Lower leg skin (tissue), 4 donors: ENCODE data around the gene NLK. TPM values are rescaled to one million over a fixed set of nuclear protein-coding genes. Genes with fewer than 3 reads are reported as not detected.

Source experiments
- DNase-seq, 2 donors: peaks; one replicate each; pipeline ENCODE4 v3.0.0-alpha.2; 2019; ENCODE audit warnings: low spot score in 2 of 2
- H3K4me3 ChIP-seq: fragments of 200-600 bp; sonication (generic); 2 replicates; pipeline ENCODE4 v1.5.1; 2017; ENCODE audit warnings: mild to moderate bottlenecking, low read depth; ENCODE audit not compliant: poor library complexity, severe bottlenecking
- POLR2A ChIP-seq, 2 donors: fragments of 450-650 bp; IDR thresholded peaks; one replicate each; pipeline ENCODE4 v1.6.1; 2016 to 2017; ENCODE audit warnings: antibody characterized with exemption in 2 of 2, mild to moderate bottlenecking in 1 of 2, moderate library complexity in 1 of 2
- WGBS, 2 donors: methylation state at CpG; one replicate each; pipeline ENCODE4 v1.1.5; 2018; 5-methylcytosine and 5-hydroxymethylcytosine counted together
- intact Hi-C: fragments of 100-400 bp; cut with DNase I; formaldehyde crosslinking; loops from one replicate; pipeline ENCODE4 v1.15.0; 2023; ENCODE audit warnings: low total_unique reads
- total RNA-seq, 4 donors: library from RNA; depleted of rRNA; stranded (reverse); fragments of >200 nt; gene quantifications; one replicate each; pipeline ENCODE4 v1.1.0, GENCODE V29; 2016
- TF ChIP-seq, protein P1 (sequence below), 3 donors: fragments of 450-650 bp; IDR thresholded peaks; one replicate each; pipeline ENCODE4 v1.5.1; 2016; ENCODE audit warnings: antibody characterized with exemption in 3 of 3, mild to moderate bottlenecking in 3 of 3, moderate library complexity in 2 of 3

The NLK gene
- total RNA-seq, 4 donors from 2014 or later, result 5.9 to 10.8 (median 8.2) TPM

GRCh38 chr17:28136923-28137322 lies 94.4 kb downstream of the NLK start:
- 99% methylated on average over 3 of the region's 3 CpGs for WGBS, 2 donors
- intact Hi-C loops, result no loop called here
- TF ChIP-seq POLR2A (IDR thresholded peaks at IDR 0.05), result no peak
- TF ChIP-seq, protein P1, sequence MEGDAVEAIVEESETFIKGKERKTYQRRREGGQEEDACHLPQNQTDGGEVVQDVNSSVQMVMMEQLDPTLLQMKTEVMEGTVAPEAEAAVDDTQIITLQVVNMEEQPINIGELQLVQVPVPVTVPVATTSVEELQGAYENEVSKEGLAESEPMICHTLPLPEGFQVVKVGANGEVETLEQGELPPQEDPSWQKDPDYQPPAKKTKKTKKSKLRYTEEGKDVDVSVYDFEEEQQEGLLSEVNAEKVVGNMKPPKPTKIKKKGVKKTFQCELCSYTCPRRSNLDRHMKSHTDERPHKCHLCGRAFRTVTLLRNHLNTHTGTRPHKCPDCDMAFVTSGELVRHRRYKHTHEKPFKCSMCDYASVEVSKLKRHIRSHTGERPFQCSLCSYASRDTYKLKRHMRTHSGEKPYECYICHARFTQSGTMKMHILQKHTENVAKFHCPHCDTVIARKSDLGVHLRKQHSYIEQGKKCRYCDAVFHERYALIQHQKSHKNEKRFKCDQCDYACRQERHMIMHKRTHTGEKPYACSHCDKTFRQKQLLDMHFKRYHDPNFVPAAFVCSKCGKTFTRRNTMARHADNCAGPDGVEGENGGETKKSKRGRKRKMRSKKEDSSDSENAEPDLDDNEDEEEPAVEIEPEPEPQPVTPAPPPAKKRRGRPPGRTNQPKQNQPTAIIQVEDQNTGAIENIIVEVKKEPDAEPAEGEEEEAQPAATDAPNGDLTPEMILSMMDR (IDR thresholded peaks at IDR 0.05), result no peak

GRCh38 chr17:28139822-28140221 lies 97.3 kb downstream of the NLK start:
- H3K4me3 ChIP-seq, result no peak overlapping the region
- TF ChIP-seq POLR2A (IDR thresholded peaks at IDR 0.05), result no peak
- TF ChIP-seq, protein P1 (IDR thresholded peaks at IDR 0.05), result no peak
- no peak for DNase-seq
- intact Hi-C loops, result no loop called here
- WGBS, 2 donors, result 73 to 82% methylated on average over 1 of the region's 1 CpG

More at GRCh38 chr17:28136923-28137322, 94.4 kb downstream of the NLK start:
- H3K4me3 ChIP-seq, result no peak overlapping the region
- DNase-seq, result no peak

DNA sequence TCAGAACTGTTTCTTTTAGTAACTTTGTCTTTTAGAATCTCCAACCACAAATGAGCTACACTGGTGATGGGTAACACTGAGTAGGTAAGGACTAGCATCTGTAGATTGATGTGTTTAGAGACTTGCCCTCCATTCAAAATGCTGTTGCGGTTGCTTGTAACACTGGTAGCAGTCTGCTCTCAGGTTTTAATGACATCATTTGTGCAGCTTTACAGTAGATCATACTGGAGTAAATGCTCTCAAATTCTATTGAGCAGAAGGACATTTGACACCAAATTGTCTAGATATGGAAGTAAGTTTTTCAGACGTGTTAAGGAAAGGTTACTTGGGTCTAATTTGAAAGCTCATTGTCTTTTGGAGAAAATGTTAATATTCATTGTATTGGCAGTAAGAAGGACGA lies 98.8 kb downstream of the NLK start:
- 84 to 89% methylated on average over 3 of the region's 3 CpGs for WGBS, 2 donors
- no peak for TF ChIP-seq POLR2A (IDR thresholded peaks at IDR 0.05)
- TF ChIP-seq, protein P1 (IDR thresholded peaks at IDR 0.05), result no peak
- DNase-seq, result no peak
- intact Hi-C loops, result no loop called here
- no peak overlapping the region for H3K4me3 ChIP-seq

GRCh38 chr17:28141773-28142172 lies 99.3 kb downstream of the NLK start:
- TF ChIP-seq, protein P1 (IDR thresholded peaks at IDR 0.05), result no peak
- no peak for TF ChIP-seq POLR2A (IDR thresholded peaks at IDR 0.05)
- intact Hi-C loops, result no loop called here
- no peak overlapping the region for H3K4me3 ChIP-seq
- 83 to 87% methylated on average over 1 of the region's 1 CpG for WGBS, 2 donors
- no peak for DNase-seq

DNA sequence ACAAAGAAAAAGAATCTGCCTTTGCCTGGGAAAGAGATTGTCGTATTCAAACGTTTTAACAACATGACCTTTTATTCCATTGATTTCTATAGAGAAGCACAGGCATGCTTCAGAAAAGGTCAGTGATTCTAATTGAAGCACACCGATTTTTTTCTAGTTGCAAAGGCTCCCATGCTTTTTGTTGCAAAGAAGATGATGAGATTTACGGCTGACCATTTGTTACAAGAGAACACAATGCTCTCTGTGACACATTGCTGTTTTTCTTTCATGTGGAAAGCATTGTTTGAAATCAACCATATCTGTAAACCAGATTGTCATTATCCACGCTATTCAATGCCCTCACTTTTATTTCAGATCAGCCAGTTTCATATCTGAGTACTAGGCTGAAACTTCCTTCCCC lies 99.8 kb downstream of the NLK start:
- DNase-seq, result no peak
- H3K4me3 ChIP-seq, result no peak overlapping the region
- intact Hi-C loops, result no loop called here
- 76 to 77% methylated on average over 5 of the region's 5 CpGs for WGBS, 2 donors
- TF ChIP-seq, protein P1 (IDR thresholded peaks at IDR 0.05), result no peak
- no peak for TF ChIP-seq POLR2A (IDR thresholded peaks at IDR 0.05)

GRCh38 chr17:28144019-28144418 lies 101.5 kb downstream of the NLK start:
- no peak overlapping the region for H3K4me3 ChIP-seq
- TF ChIP-seq POLR2A (IDR thresholded peaks at IDR 0.05), result no peak
- TF ChIP-seq, protein P1 (IDR thresholded peaks at IDR 0.05), result no peak
- intact Hi-C loops, result no loop called here
- DNase-seq, result no peak
- WGBS, 2 donors, result 87 to 92% methylated on average over 3 of the region's 3 CpGs
